ENCODE measurements around the gene NANOS3. TPM values are rescaled to one million over a fixed set of nuclear protein-coding genes. Genes with fewer than 3 reads are reported as not detected.

Gene NANOS3
- total RNA-seq, 3 donors from 2014 or later, result not detected

DNA sequence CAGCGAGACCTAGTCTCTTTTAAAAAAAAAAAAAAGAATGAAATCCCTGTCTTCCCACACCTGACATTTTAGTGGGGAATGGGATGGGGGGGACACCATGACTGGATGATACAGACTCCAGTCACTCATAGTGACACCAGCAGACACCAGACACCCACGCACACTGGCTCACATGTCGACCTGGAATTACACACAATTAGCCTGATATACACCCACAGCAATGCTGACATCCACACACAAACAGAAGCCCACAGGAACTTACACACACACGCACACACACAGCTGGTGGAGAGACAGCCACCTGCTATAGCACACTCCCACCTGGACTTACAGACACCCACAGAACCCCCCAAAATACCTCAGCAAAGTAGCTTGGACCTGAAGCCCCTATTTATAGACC, 8.3 kb upstream of the NANOS3 start:
- TF ChIP-seq, protein P1, sequence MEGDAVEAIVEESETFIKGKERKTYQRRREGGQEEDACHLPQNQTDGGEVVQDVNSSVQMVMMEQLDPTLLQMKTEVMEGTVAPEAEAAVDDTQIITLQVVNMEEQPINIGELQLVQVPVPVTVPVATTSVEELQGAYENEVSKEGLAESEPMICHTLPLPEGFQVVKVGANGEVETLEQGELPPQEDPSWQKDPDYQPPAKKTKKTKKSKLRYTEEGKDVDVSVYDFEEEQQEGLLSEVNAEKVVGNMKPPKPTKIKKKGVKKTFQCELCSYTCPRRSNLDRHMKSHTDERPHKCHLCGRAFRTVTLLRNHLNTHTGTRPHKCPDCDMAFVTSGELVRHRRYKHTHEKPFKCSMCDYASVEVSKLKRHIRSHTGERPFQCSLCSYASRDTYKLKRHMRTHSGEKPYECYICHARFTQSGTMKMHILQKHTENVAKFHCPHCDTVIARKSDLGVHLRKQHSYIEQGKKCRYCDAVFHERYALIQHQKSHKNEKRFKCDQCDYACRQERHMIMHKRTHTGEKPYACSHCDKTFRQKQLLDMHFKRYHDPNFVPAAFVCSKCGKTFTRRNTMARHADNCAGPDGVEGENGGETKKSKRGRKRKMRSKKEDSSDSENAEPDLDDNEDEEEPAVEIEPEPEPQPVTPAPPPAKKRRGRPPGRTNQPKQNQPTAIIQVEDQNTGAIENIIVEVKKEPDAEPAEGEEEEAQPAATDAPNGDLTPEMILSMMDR (IDR thresholded peaks at IDR 0.05), result no peak
- TF ChIP-seq POLR2AphosphoS5 (IDR thresholded peaks at IDR 0.05) (no peak), POLR2A (IDR thresholded peaks at IDR 0.05) (no peak)
- peaks cover under 1 to 2% of the 10 kb centered on the region in 2 donors for H3K4me1 ChIP-seq
- DNase-seq (ENCODE audit: low spot score in 2 of 2), result no peak
- intact Hi-C loops (cut with DNase I; ENCODE audit: low total_unique reads), result no loop called here
- no peak overlapping the region for H3K27ac ChIP-seq
- H3K4me3 ChIP-seq, result no peak overlapping the region
- no peaks in the 10 kb centered on the region for H3K9me3 ChIP-seq
- no peaks in the 10 kb centered on the region for H3K36me3 ChIP-seq
- H3K27me3 ChIP-seq, result no peaks in the 10 kb centered on the region

DNA sequence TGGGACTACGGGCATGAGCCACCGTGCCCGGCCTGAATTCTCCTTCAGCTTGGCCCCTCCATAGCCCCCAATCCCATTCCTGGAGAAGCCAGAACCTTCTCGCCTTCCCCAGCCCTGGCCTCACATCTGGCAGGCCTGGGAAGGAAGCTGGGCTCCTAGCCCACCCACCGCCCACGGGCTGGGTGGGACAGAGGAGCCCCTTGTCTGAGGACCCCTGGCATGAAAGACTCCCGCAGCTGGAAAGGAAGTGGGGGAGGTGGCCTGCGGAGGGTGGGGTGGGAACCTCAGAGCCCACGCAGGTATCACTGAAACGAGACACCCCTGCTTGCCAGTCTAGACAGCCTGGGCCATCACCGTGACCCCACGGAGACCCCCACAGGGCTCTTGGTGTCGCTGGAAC, 7.7 kb upstream of the NANOS3 start:
- no peaks in the 10 kb centered on the region for H3K27me3 ChIP-seq
- intact Hi-C loops (cut with DNase I; ENCODE audit: low total_unique reads), result no loop called here
- H3K4me1 ChIP-seq, result peaks cover 2 to 6% of the 10 kb centered on the region in 2 donors
- no peak overlapping the region for H3K4me3 ChIP-seq
- H3K27ac ChIP-seq, result no peak overlapping the region
- H3K36me3 ChIP-seq, result no peaks in the 10 kb centered on the region
- DNase-seq (ENCODE audit: low spot score in 2 of 2), result no peak
- TF ChIP-seq, protein P1 (IDR thresholded peaks at IDR 0.05), result no peak
- no peak for TF ChIP-seq POLR2A (IDR thresholded peaks at IDR 0.05)
- no peak for TF ChIP-seq POLR2AphosphoS5 (IDR thresholded peaks at IDR 0.05)
- H3K9me3 ChIP-seq, result no peaks in the 10 kb centered on the region

DNA sequence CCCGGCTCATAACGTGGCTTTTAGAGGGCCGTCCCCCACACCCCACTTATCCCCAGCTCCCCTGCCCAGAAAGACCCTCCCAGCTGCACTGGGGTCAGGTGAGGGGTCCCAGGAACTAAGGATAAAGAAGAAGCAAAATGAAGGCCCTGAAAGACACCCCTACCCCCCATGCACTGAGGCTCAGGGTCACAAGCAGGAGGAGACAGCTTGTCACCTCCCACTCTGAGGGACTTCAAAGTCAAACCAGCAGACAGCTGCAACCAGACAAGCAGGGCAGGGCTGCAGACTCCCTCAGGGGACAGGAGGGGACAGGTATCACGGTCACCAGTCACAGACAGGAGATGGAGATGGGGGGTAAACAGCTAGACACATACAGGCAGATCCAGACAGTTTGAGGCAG, 6.1 kb upstream of the NANOS3 start:
- TF ChIP-seq, protein P1 (IDR thresholded peaks at IDR 0.05), result no peak
- no peak for TF ChIP-seq POLR2AphosphoS5 (IDR thresholded peaks at IDR 0.05)
- no peak for TF ChIP-seq POLR2A (IDR thresholded peaks at IDR 0.05)
- Histone ChIP-seq H3K36me3 (no peaks in the 10 kb centered on the region), H3K9me3 (no peaks in the 10 kb centered on the region), H3K4me1 (peaks cover 2 to 7% of the 10 kb centered on the region in 2 donors), H3K4me3 (no peak overlapping the region), H3K27me3 (no peaks in the 10 kb centered on the region), H3K27ac (no peak overlapping the region)
- intact Hi-C loops (cut with DNase I; ENCODE audit: low total_unique reads), result no loop called here
- no peak for DNase-seq (ENCODE audit: low spot score in 2 of 2)

DNA sequence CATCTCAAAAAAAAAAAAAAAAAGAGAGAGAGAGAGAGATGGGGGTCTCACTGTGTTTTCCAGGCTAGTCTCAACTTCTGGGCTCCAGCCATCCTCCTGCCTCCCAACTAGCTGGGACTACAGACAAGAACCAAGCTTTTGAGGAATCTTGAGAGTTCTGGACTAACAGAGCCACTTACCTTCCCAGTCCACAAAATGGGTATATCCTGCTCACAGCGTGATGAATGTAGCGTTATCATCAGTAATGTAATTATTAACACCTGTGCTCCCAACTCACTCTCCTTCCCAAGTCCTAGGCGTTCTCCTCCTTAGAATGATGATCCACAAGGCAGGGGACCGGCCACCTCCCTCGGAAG, 4.6 kb upstream of the NANOS3 start:
- intact Hi-C loops (cut with DNase I; ENCODE audit: low total_unique reads), result no loop called here
- H3K36me3 ChIP-seq, result no peaks in the 10 kb centered on the region

DNA sequence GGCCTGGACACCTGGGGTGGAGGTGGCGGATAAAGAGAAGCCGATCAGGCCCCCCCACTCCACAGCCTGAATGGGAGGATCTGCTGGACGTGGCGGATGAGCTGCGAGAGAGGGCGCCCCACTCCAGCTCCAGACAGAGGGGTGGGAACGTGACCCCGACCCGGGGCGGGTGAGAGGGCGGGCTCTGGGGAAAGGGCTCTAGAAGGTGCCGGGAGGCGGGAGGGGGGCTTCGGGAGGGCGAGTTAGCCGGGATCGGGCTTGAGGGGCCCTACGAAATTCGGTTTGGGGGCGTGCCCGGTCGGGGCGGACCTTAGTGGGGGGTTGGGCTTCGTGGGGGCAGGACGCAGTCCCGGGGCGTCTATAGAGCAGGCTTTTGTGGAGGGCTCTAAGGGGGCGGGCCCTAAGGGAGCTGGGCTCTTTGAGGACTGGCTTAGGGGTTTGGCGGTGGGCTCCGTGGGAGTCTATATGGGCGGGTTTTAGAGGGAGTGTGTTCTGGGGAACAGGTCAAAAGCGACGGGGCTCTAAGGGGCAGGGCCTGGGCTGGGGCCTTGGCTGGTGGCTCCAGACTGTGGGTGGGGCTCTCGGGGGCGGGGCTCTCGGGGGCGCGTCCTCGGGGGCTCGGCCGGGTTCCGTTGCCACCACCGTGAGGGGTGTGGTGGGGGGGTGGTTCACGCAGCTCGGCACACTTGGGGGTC, 4.1 kb upstream of the NANOS3 start:
- H3K9me3 ChIP-seq, result no peaks in the 10 kb centered on the region
- peak overlapping the region; percentile 69 to 77 for H3K27ac ChIP-seq
- intact Hi-C loops (cut with DNase I; ENCODE audit: low total_unique reads), result no loop called here
- TF ChIP-seq POLR2AphosphoS5 (IDR thresholded peaks at IDR 0.05), result no peak
- TF ChIP-seq, protein P1 (IDR thresholded peaks at IDR 0.05), result peak in 1 of 3 donors; percentile 34
- peaks cover 0 to 7% of the 10 kb centered on the region in 2 donors for H3K4me1 ChIP-seq
- H3K4me3 ChIP-seq, result peak overlapping the region; percentile 37 to 69 (median 57)
- no peaks in the 10 kb centered on the region for H3K27me3 ChIP-seq
- DNase-seq (ENCODE audit: low spot score in 2 of 2), result no peak
- no peaks in the 10 kb centered on the region for H3K36me3 ChIP-seq

More for the DNA sequence above, 4.6 kb upstream of the NANOS3 start:
- Histone ChIP-seq H3K4me1 (peaks cover 0 to 7% of the 10 kb centered on the region in 2 donors), H3K27me3 (no peaks in the 10 kb centered on the region), H3K27ac (peak overlapping the region in 1 of 2 donors; percentile 77), H3K4me3 (peak overlapping the region in 2 of 3 donors; percentile 57 to 69), H3K9me3 (no peaks in the 10 kb centered on the region)
- no peak for DNase-seq (ENCODE audit: low spot score in 2 of 2)
- TF ChIP-seq POLR2A (IDR thresholded peaks at IDR 0.05) (no peak), POLR2AphosphoS5 (IDR thresholded peaks at IDR 0.05) (no peak)
- TF ChIP-seq, protein P1 (IDR thresholded peaks at IDR 0.05), result no peak
